Lower leg skin (tissue), 3 donors: Measurements from ENCODE around the gene GSTCD.

ENCODE experiments used
- CTCF ChIP-seq, 3 donors: fragments of 450-650 bp; IDR thresholded peaks; one replicate each; pipeline ENCODE4 v1.5.1; 2016; ENCODE audit warnings: antibody characterized with exemption in 3 of 3, mild to moderate bottlenecking in 3 of 3, moderate library complexity in 2 of 3
- POLR2A ChIP-seq, 2 donors: fragments of 450-650 bp; IDR thresholded peaks; one replicate each; pipeline ENCODE4 v1.6.1; 2016 to 2017; ENCODE audit warnings: antibody characterized with exemption in 2 of 2, mild to moderate bottlenecking in 1 of 2, moderate library complexity in 1 of 2

- no peak for TF ChIP-seq CTCF (IDR thresholded peaks at IDR 0.05)
- no peak for TF ChIP-seq POLR2A (IDR thresholded peaks at IDR 0.05)
Observed at GRCh38 chr4:105822061-105822460, 113.5 kb downstream of the GSTCD start.
